SK-N-SH (cell line): ENCODE data around the gene DPEP3.

Experiments
- ELF1 ChIP-seq: IDR thresholded peaks from 2 replicates; pipeline ENCODE4 v1.4.0; 2012
- EP300 ChIP-seq, 2 experiments: IDR thresholded peaks; 2 replicates each; pipeline versions ENCODE4 v1.4.0 to v1.6.1; 2012; ENCODE audit warnings: borderline replicate concordance in 1 of 2, low read depth in 1 of 2, low read length in 1 of 2
- FOSL2 ChIP-seq: IDR thresholded peaks from 2 replicates; pipeline ENCODE4 v1.4.0; 2012; ENCODE audit warnings: low read depth, mild to moderate bottlenecking, moderate library complexity, borderline replicate concordance
- MXI1 ChIP-seq: IDR thresholded peaks from 2 replicates; pipeline ENCODE4 v1.6.1; 2012; ENCODE audit warnings: mild to moderate bottlenecking, low read depth, low read length, improper control_type of control experiment
- POLR2AphosphoS5 ChIP-seq: IDR thresholded peaks from 2 replicates; pipeline ENCODE4 v1.6.1; 2012; ENCODE audit warnings: low read depth, low read length
- RAD21 ChIP-seq: IDR thresholded peaks from 2 replicates; pipeline ENCODE4 v1.6.1; 2012; ENCODE audit warnings: mild to moderate bottlenecking, low read length
- RCOR1 ChIP-seq: fragments of 150-350 bp; IDR thresholded peaks from 2 replicates; pipeline ENCODE4 v1.6.1; 2017; ENCODE audit warnings: antibody characterized with exemption, low read length
- SMC3 ChIP-seq: IDR thresholded peaks from 2 replicates; pipeline ENCODE4 v1.6.1; 2012; ENCODE audit warnings: low read depth, low read length, improper control_type of control experiment
- TAF1 ChIP-seq: IDR thresholded peaks from 2 replicates; pipeline ENCODE4 v1.6.1; 2012; ENCODE audit warnings: low read depth, mild to moderate bottlenecking, low read length, moderate library complexity, borderline replicate concordance
- YY1 ChIP-seq: IDR thresholded peaks from 2 replicates; pipeline ENCODE4 v1.4.0; 2012; ENCODE audit warnings: low read depth, mild to moderate bottlenecking
- TF ChIP-seq, protein P1 (sequence below): fragments of 200-600 bp; sonication (generic); IDR thresholded peaks from 2 replicates; pipeline ENCODE4 v1.6.1; 2017; ENCODE audit warnings: antibody characterized with exemption, mild to moderate bottlenecking, moderate library complexity
- TF ChIP-seq, protein P2 (sequence below): IDR thresholded peaks from 2 replicates; pipeline ENCODE4; 2012

DNA sequence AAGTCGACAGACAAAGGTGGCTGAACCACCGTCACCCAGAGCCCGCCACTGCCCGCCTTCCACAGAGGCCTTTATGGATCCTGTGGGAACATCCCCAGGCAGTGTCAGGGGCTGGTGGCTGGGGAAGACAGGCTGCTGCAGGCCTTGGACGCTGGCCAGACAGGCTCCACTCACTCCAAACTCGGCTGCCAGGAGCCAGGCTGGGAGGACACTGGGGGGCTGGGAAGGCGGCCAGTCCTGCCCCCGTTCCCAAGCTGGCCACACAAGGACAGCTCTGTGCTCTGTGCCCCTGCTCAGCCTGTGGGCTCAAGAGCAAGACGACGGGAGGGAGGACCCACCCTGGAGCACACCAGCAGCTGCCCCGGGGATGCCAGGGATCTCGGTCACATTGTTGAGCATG, 28.8 kb downstream of the DPEP3 start:
- TF ChIP-seq, protein P1, sequence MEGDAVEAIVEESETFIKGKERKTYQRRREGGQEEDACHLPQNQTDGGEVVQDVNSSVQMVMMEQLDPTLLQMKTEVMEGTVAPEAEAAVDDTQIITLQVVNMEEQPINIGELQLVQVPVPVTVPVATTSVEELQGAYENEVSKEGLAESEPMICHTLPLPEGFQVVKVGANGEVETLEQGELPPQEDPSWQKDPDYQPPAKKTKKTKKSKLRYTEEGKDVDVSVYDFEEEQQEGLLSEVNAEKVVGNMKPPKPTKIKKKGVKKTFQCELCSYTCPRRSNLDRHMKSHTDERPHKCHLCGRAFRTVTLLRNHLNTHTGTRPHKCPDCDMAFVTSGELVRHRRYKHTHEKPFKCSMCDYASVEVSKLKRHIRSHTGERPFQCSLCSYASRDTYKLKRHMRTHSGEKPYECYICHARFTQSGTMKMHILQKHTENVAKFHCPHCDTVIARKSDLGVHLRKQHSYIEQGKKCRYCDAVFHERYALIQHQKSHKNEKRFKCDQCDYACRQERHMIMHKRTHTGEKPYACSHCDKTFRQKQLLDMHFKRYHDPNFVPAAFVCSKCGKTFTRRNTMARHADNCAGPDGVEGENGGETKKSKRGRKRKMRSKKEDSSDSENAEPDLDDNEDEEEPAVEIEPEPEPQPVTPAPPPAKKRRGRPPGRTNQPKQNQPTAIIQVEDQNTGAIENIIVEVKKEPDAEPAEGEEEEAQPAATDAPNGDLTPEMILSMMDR = no peak
- TF ChIP-seq RAD21 = no peak
- TF ChIP-seq, protein P2, sequence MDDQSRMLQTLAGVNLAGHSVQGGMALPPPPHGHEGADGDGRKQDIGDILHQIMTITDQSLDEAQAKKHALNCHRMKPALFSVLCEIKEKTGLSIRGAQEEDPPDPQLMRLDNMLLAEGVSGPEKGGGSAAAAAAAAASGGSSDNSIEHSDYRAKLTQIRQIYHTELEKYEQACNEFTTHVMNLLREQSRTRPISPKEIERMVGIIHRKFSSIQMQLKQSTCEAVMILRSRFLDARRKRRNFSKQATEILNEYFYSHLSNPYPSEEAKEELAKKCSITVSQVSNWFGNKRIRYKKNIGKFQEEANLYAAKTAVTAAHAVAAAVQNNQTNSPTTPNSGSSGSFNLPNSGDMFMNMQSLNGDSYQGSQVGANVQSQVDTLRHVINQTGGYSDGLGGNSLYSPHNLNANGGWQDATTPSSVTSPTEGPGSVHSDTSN = no peak
- no peak for TF ChIP-seq RCOR1
- no peak for TF ChIP-seq MXI1
- no peak for TF ChIP-seq FOSL2
- TF ChIP-seq SMC3 = no peak
- TF ChIP-seq POLR2AphosphoS5 = no peak
- no peak for TF ChIP-seq TAF1
- no peak for TF ChIP-seq YY1
- no peak for TF ChIP-seq ELF1
- TF ChIP-seq EP300 (IDR thresholded peaks at IDR 0.05; ENCODE audit: borderline replicate concordance in 1 of 2, low read depth in 1 of 2, low read length in 1 of 2) = no peak
